Muscle layer of duodenum (tissue), 2 donors: Measurements from ENCODE around the gene IL17REL.

Source experiments
- H3K27ac ChIP-seq: one replicate; pipeline ENCODE4 v1.7.0; 2013; ENCODE audit warnings: mild to moderate bottlenecking, low read length
- H3K27me3 ChIP-seq: one replicate; pipeline ENCODE4 v1.7.0; 2013; ENCODE audit warnings: low read depth, mild to moderate bottlenecking, control low read depth, low read length
- H3K36me3 ChIP-seq, 2 donors: one replicate each; pipeline ENCODE4 v1.7.0; 2013; ENCODE audit warnings: low read length in 2 of 2, control low read depth in 1 of 2, mild to moderate bottlenecking in 1 of 2; ENCODE audit not compliant: insufficient read depth in 2 of 2, control insufficient read depth in 1 of 2
- H3K4me1 ChIP-seq, 2 donors: one replicate each; pipeline ENCODE4 v1.7.0; 2013; ENCODE audit warnings: low read length in 2 of 2, mild to moderate bottlenecking in 2 of 2, control low read depth in 1 of 2, moderate library complexity in 1 of 2; ENCODE audit not compliant: insufficient read depth in 2 of 2, control insufficient read depth in 1 of 2
- H3K4me3 ChIP-seq, 2 donors: one replicate each; pipeline ENCODE4 v1.7.0; 2013; ENCODE audit warnings: low read length in 2 of 2, low read depth in 1 of 2, mild to moderate bottlenecking in 1 of 2
- H3K9me3 ChIP-seq, 2 donors: one replicate each; pipeline ENCODE4 v1.7.0; 2013; ENCODE audit warnings: low read length in 2 of 2, control low read depth in 1 of 2, mild to moderate bottlenecking in 1 of 2; ENCODE audit not compliant: control insufficient read depth in 1 of 2
- donor health status: healthy.

Gene IL17REL

DNA sequence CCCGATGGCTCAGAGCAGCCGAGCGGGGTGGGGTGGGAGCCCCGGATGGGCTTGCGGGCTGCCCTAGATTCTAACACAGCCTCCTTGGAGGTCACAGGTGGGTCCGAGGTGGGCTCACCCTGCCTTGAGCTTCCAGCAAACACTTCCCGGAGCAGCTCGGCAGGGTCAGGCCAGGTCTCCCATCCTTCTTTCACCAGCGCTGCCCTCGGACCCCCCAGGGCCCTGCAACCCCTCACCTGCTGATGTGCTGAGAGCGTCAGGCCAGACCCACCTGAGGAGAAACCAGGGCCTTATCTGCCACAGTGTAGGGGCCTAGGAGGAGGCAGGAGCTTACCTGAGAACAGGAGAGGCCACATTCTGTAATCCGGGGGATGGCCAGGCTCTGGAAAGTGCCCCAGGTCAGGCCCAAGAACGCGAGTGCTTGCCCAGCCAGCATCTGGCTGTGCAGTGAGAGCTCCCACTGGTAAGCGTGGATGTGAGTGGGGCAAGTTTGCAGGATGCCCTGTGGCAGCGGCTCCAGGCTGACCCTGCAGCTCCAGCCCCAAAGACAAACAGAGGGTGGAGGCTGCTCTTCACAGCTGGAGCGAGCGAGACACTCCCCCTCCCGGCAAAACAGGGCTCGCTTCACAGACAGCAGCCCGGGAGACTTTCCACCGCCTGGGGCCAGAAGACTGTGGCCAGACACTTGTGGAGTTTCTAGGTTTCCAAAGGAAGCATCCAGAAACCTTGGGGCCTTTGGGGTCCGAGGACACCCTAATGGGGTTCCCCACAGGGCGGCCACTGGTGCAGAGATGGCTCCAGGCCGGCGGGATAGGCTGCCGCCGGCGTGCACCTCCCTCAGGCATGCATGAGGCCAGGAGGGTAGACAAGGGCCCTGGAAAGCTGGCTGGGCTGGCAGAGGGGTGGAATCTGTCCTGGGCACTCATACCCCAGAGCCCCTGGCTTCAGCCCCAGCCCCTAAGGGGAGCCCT is at the start of gene IL17REL:
IL17REL (minus strand) TSS at position 555 of the 971 bp plus-strand sequence; CDS start at position 436, 119 bp downstream.
- Histone ChIP-seq H3K27ac (no peak within 1 kb of the TSS), H3K4me1 (peaks cover 0 to 19% of the 10 kb centered on the region in 2 donors), H3K27me3 (peaks cover 31% of the 10 kb centered on the region), H3K9me3 (no peaks in the 10 kb centered on the region), H3K36me3 (no peaks in the 10 kb centered on the region), H3K4me3 (no peak within 1 kb of the TSS)

DNA sequence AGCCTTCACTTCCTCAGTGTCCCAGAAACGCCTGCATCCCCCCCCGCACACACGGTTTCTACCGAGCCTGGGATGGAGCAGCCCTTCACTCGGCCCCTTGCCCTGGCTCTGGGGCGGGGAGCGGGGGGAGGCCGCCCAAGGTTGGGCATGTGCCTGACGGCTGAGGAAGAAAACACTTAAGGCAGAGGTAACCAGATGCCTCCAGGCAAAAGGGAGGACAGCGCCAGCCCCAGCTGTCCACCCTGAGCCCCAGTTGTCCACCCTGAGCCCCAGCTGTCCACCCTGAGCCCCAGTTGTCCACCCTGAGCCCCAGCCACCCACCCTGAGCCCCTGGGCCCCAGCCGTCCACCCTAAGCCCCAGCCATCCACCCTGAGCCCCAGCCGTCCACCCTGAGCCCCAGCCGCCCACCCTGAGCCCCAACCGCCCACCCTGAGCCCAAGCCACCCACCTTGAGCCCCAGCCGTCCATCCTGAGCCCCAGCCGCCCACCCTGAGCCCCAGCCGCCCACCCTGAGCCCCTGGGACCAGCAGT is 49.3 kb upstream of the IL17REL start:
- Histone ChIP-seq H3K9me3 (no peaks in the 10 kb centered on the region), H3K27ac (no peak overlapping the region), H3K27me3 (peaks cover 18% of the 10 kb centered on the region), H3K4me3 (no peak overlapping the region), H3K36me3 (no peaks in the 10 kb centered on the region), H3K4me1 (peaks cover 0 to 17% of the 10 kb centered on the region in 2 donors)

DNA sequence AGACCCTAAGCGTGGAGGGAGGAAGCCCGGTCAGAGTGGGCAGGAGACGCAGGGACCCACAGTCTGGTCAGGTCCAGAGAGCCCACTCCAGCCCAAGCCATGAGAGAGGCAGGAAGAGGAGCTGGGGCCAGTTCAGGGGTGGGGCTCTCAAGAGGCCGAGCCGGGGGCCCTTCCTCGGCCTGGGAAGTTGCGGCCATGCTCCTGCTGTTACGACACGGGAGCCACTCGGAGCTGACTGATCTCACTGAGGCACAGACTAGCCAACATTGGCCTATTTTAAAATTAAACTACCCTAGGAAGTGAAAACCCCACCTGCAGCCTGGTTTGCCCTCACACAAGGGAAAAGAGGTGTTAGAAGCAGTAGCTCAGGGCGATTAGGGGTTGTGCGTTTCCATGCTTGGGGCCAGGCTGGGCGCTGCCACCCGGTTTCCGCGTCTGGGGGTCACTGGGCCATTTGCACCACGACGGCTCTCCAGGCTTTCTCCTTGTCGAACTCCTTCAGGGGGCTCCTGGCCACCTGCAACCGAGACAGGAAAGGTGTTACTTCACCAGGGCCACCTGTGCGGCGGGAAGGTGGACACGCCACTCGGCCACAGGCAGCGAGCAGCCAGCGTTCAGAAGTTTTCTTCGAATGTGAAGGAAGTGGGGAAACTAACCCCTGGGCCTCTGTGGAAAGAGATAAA is 48.7 kb upstream of the IL17REL start:
- Histone ChIP-seq H3K9me3 (no peaks in the 10 kb centered on the region), H3K36me3 (no peaks in the 10 kb centered on the region), H3K4me3 (no peak overlapping the region), H3K27me3 (peaks cover 18% of the 10 kb centered on the region), H3K4me1 (peaks cover 0 to 17% of the 10 kb centered on the region in 2 donors), H3K27ac (no peak overlapping the region)

DNA sequence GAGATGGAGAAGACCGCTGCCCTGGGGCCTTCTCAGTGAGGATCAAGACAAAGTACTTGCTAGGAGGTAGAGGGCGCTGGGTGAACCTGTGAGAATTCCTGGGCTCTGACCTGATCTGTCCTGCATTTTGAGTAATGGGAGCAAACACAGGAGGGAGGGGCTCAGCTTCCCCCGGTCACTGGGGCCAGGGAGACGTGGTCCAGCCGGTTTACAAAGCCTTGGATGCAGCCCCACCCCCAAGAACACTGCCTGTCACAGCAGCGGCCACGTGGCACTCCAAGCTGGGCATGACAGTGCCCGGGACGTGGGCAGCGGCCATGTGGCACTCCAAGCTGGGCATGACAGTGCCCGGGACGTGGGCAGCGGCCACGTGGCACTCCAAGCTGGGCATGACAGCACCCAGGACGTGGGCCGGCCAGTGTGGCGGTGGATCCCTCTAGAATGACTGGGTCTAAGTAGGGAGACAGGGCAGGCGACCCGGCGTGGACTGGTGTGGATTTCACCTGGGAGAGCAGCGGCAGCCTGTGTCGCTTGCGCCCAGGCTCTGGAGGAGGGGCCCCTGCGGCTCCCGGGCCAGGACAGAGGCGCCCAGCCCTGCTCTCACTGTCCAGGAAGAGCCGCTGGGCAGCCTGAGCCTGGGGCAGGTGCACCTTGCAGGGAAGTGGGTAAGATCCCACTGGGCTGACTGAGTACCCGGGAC is 48.0 kb upstream of the IL17REL start:
- Histone ChIP-seq H3K27me3 (peaks cover 18% of the 10 kb centered on the region), H3K9me3 (no peaks in the 10 kb centered on the region), H3K36me3 (no peaks in the 10 kb centered on the region), H3K4me1 (peaks cover 0 to 17% of the 10 kb centered on the region in 2 donors), H3K27ac (no peak overlapping the region), H3K4me3 (no peak overlapping the region)

DNA sequence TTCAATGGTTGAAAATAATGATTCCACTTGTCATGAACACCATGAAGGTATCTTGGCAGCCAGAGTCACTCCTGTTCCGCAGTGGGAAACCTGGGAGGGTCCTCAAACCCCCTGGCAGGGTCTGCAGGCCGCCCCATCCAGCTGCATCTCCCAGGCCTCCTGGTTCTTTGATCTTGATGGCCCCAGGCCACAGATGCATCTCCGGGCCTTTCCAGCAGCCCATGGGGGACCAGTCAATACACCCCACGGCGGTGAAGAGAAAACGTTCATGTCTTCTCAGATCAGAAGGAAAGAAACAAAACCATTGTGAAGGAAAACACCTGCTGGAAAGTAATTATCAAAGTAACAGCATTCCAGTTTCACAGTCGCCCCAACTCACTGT is 47.3 kb upstream of the IL17REL start:
- H3K4me1 ChIP-seq, result peaks cover 0 to 17% of the 10 kb centered on the region in 2 donors
- H3K27ac ChIP-seq, result no peak overlapping the region
- H3K9me3 ChIP-seq, result no peaks in the 10 kb centered on the region
- H3K36me3 ChIP-seq, result no peaks in the 10 kb centered on the region
- H3K4me3 ChIP-seq, result no peak overlapping the region
- peaks cover 18% of the 10 kb centered on the region for H3K27me3 ChIP-seq

DNA sequence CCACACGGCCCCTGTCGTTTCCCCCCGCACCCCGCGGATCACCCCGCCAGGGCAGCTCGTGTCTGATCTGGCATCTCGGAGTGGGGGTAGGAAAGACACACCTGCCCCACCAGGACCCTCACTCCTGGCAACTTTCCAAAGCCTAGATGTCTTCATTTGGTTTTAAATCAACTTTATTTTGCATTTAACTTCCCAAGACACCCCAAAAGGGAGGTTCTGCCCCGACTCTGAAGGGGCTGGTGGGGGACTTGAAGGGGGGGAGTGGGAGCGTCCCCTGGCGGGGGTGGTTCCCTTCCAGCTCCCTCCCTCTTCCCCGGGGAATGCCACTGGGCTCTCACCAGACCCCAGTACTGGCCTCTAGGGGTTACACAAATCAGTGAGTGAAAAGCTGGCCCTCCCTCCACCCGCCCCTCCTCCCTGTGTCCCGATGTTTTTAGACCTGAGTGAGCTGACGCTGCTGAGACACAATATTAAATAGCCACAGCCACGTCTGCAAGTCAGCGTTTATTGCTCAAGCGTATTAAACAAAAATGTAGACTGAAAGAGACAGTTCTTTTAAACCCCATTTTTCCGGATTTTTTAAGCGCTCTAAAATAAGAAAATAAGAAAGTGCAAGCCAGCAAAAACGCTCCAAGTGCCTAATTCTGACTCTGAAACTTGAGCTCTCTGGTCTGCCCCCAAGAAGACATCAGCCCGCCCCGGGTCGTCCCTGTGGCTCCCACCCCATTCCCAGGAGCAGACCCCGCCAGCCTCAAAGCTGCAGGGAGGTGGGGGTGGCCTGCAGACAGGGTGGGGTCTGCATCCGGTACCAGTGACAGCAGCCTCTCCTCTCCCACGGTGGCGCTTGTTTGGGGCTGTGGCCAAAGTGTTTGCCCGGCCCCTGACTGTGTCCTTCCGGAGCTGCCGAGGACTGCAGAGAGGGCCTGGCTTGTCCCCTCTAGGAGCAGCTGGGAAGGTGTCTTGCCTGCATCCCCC is 46.6 kb upstream of the IL17REL start:
- Histone ChIP-seq H3K27ac (no peak overlapping the region), H3K9me3 (peaks cover 0 to 3% of the 10 kb centered on the region in 2 donors), H3K27me3 (peaks cover 18% of the 10 kb centered on the region), H3K36me3 (no peaks in the 10 kb centered on the region), H3K4me1 (peaks cover 0 to 17% of the 10 kb centered on the region in 2 donors), H3K4me3 (peak overlapping the region in 1 of 2 donors; percentile 19)

DNA sequence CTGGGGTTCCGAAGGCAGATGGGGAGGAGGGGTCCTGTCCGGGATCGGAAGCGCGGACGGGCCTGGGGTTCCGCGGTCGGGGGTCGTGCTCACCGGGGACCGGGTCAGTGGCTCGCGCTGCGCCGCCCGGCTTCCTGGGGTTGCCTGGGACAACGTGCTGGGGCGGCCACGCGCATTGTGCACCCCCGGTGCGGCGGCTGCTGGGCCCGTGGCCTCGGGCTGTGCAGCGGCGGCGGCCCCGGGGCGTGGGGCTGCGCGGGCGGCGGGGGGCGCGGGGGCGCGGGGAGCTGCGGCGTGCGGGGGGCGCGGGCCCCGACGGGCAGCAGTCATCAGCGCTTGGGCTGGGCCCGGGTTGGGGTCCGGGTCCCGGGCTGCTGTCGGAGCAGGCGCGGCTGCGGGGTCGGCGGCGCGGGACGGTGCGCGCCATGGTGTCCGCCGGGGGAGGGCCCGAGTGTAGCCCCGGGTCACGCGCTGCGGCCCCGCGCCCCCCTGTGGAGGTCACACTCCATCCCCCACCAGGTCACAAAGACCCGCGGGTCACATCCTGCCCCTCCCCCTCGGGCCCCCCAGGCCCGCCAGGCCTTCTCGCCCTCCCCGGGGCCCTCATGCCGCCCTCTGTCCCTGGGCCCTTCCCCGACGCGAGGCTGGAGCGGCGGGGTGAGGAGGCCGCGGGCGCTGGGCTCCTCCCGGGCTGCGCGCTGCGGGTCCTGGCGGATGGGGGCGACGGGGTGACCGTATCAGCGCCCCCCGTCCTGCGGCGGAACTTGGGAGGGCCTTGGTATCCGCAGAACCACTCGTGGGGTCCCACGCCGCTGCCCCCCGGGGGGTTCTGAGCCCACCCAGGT is 45.7 kb upstream of the IL17REL start, which contains the start of gene TTLL8:
TTLL8 (minus strand) TSS at position 238 of the 845 bp plus-strand sequence.
- H3K9me3 ChIP-seq, result peaks cover 0 to 10% of the 10 kb centered on the region in 2 donors
- H3K36me3 ChIP-seq, result no peaks in the 10 kb centered on the region
- peak within 1 kb of the TSS in 1 of 2 donors; percentile 19 for H3K4me3 ChIP-seq
- peaks cover 18% of the 10 kb centered on the region for H3K27me3 ChIP-seq
- H3K4me1 ChIP-seq, result peaks cover 0 to 17% of the 10 kb centered on the region in 2 donors
- no peak within 1 kb of the TSS for H3K27ac ChIP-seq

DNA sequence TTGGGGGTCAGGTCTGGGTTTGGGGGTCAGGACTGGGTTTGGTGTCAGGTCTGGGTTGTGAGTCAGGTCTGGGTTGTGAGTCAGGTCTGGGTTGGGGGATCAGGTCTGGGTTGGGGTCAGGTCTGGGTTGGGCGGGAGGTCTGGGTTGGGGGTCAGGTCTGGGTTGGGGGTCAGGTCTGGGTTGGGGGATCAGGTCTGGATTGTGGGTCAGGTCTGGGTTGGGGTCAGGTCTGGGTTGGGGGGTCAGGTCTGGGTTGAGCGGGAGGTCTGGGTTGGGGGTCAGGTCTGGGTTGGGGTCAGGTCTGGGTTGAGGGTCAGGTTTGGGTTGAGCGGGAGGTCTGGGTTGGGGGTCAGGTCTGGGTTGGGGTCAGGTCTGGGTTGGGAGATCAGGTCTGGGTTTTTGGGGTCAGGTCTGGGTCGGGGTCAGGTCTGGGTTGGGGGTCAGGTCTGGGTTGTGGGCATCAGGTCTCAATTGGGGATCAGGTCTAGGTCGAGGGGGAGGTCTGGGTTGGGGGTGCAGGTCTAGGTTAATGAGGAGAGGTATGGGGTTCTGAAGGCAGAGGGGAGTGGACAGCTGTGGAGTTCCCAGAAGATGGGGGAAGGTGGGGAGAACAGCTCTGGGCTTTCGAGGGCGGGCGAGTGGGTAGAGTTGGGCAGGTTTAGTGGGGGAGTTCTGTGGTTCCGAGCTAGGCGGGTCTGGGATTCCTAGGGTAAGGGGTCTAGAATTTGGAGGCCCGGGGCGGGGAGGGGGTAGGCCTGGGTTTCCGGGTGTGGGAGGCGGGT is 44.9 kb upstream of the IL17REL start:
- peaks cover 18% of the 10 kb centered on the region for H3K27me3 ChIP-seq
- peaks cover 0 to 10% of the 10 kb centered on the region in 2 donors for H3K9me3 ChIP-seq
- H3K36me3 ChIP-seq, result no peaks in the 10 kb centered on the region
- H3K27ac ChIP-seq, result no peak overlapping the region
- no peak overlapping the region for H3K4me3 ChIP-seq
- peaks cover 0 to 17% of the 10 kb centered on the region in 2 donors for H3K4me1 ChIP-seq
